ENCODE measurements around the gene CHST11. TPM values are rescaled to one million over a fixed set of nuclear protein-coding genes. Genes with fewer than 3 reads are reported as not detected.

Gene CHST11
- total RNA-seq, 2 experiments from 2014 or later, result 39.3 to 45.3 TPM

DNA sequence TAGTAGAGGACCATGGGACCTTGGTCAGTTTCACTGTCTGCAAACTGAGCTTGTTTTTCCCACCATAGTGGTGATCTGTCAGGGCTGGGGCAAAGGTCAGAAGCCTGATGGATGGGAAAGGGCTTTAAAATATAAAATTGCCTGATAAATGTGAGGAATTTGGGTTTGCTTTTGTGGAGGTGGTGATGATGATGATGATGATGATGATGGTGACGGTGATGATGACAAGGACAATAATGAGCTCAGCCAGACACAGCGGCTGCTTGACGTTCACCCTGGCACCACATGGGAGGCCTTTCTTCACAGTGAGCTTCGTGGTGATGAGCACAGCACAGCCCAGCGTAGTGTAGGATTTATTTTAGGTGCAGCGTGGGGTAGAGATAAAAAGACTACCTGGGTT is 257.6 kb downstream of the CHST11 start:
- Mint-ChIP-seq H3K27ac (no peak overlapping the region), H3K4me3 (no peak overlapping the region), H3K36me3 (ENCODE audit: low read depth) (no peaks in the 10 kb centered on the region), H3K4me1 (ENCODE audit: low read depth) (peaks cover 21% of the 10 kb centered on the region), H3K9me3 (no peaks in the 10 kb centered on the region), H3K27me3 (ENCODE audit: low read depth) (no peaks in the 10 kb centered on the region)
- intact Hi-C loops (cut with micrococcal nuclease), result no loop called here
- CTCF ChIA-PET, result no interaction called here
- DNase-seq, result no peak

DNA sequence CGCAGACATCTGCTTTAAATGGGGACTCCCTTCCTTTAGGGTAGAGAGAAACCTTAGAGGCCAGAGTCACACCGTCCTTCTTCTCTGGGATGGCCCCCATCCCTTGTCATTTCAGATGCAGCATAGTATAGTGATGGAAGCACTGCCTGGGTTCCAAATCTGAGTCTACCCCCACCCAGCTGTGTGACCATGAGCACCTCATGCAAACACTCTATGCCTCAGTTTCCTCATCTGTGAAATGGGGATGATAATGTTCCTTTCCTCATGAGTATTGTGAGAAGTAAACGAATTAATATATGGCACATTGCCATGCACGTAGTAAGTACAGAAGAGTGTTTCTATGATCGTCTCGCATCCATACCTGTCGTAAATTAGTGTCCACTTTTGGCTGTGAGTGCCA is 259.4 kb downstream of the CHST11 start:
- intact Hi-C loops (cut with micrococcal nuclease), result no loop called here
- CTCF ChIA-PET, result no interaction called here
- DNase-seq, result no peak
- H3K4me1 Mint-ChIP-seq (ENCODE audit: low read depth), result peaks cover 24% of the 10 kb centered on the region
- no peaks in the 10 kb centered on the region for H3K9me3 Mint-ChIP-seq
- no peaks in the 10 kb centered on the region for H3K27me3 Mint-ChIP-seq (ENCODE audit: low read depth)
- H3K4me3 Mint-ChIP-seq, result no peak overlapping the region
- H3K27ac Mint-ChIP-seq, result no peak overlapping the region
- no peaks in the 10 kb centered on the region for H3K36me3 Mint-ChIP-seq (ENCODE audit: low read depth)

DNA sequence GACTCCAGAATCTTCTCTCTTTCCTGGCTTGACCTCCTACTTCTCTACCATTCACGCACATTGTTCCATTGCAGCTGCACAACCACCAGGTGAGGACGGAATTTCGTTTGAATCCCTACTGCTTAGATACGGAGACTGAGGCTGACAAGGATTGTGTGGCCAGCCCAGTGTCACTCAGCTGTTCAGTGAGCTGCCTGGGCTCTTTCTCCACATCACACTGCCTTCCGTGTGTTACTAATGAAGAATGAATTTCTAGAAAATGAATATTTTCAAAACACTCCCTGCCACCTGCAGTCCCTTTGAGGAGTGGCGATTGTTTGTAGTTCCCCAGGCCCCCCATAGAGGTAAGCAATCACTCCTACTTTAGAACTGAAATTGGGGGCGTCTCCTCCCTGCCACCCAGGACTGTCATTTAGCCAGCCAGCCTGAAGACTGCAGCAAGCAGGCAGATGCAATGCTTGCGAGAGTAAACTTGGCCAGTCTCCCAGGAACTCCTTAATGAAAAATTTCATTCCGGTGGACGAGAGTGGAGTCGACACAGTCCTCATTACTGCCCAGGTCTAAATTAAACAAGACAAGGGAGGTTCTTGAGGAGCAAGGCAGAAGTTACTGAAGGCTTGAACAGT is 261.7 kb downstream of the CHST11 start:
- no peak overlapping the region for H3K4me3 Mint-ChIP-seq
- DNase-seq, result no peak
- H3K27me3 Mint-ChIP-seq (ENCODE audit: low read depth), result no peaks in the 10 kb centered on the region
- H3K27ac Mint-ChIP-seq, result no peak overlapping the region
- intact Hi-C loops (cut with micrococcal nuclease), result no loop called here
- CTCF ChIA-PET, result no interaction called here
- H3K36me3 Mint-ChIP-seq (ENCODE audit: low read depth), result no peaks in the 10 kb centered on the region
- H3K9me3 Mint-ChIP-seq, result no peaks in the 10 kb centered on the region
- H3K4me1 Mint-ChIP-seq (ENCODE audit: low read depth), result peaks cover 39% of the 10 kb centered on the region

DNA sequence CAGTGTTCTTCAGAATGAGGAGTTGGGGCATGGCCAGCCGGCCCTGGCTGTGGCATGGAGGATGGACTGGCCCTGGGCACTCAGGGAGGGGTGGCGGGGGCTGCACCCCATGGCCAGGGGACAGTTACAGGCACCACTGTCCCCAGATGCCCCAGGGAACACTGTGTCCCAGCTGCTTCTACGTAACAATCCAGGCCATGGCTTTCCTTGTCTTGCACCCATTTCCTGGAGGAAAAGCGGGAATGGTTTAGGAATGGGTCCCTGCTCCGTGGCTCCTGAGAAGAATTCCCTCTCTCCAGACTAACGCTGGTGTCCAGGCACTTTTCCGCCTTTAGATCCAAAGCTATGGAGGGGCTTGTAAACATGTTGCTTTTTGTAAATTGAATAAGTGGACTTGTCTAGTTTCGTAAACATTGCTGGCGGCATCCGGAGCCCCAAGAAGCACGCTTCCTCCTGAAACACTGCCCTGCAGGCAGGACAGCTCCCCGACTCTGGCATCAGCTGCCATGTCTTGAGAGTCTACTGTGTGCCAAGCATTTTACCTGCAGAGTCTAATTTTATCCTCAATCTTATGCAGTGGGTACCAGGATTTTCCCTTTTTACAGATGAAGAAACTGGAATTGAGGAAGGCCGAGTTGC is 263.1 kb downstream of the CHST11 start:
- H3K4me3 Mint-ChIP-seq, result peak overlapping the region; percentile 70
- H3K36me3 Mint-ChIP-seq (ENCODE audit: low read depth), result no peaks in the 10 kb centered on the region
- no peaks in the 10 kb centered on the region for H3K9me3 Mint-ChIP-seq
- peak overlapping the region; percentile 79 for H3K27ac Mint-ChIP-seq
- CTCF ChIA-PET, result interaction anchor here (1.1 to 1.3 kb wide), 2 partner anchors 17 to 338 kb away, joined by 4 to 5 read pairs; no protein-coding TSS in a partner anchor
- intact Hi-C loops (cut with micrococcal nuclease), result loop anchor here (1.0 to 2.0 kb wide), 5 partner anchors 25 to 49 kb away; no protein-coding TSS in a partner anchor
- peaks cover 36% of the 10 kb centered on the region for H3K4me1 Mint-ChIP-seq (ENCODE audit: low read depth)
- H3K27me3 Mint-ChIP-seq (ENCODE audit: low read depth), result no peaks in the 10 kb centered on the region
- DNase-seq, result no peak

DNA sequence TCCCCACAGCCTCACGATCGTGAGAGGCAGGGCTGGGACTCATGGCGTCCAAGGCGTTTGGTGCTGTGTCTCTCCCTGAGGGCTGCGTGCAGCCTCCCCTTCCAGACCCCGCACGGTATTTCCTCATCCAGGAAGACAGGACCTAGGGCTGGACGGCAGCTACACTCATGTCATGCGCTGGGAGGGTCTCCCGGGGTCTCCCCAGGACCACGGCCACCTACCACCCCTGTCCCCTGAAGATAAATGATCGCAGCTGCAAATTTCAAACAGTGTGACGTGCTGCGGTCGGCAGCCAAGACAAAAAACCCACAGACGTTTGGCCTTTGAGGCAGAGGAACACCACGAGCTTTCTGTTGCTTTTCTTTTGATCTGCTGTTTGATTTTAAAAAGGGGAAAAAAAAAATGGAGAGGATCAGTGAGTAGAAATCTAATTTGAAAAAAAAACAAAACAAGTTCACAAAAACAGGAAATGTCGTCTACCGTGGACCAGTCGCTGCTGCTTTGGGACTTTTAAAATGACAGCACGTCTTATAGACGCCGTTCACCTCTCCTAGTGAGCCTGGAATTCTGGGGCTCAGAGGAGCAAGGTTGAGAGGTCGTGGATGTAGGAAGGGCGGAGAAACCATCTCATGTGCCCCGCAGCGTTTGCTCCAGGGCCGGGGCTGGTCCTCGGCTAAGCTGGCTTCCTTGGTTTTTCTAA is 263.7 kb downstream of the CHST11 start:
- CTCF ChIA-PET, result interaction anchor here (1.1 to 1.3 kb wide), 3 partner anchors 15 to 339 kb away, joined by 3 to 5 read pairs (median 4); no protein-coding TSS in a partner anchor
- Mint-ChIP-seq H3K36me3 (ENCODE audit: low read depth) (no peaks in the 10 kb centered on the region), H3K9me3 (no peaks in the 10 kb centered on the region), H3K4me1 (ENCODE audit: low read depth) (peaks cover 35% of the 10 kb centered on the region), H3K27ac (peak overlapping the region; percentile 79), H3K27me3 (ENCODE audit: low read depth) (no peaks in the 10 kb centered on the region), H3K4me3 (peak overlapping the region; percentile 70)
- DNase-seq, result peak; percentile 81
- intact Hi-C loops (cut with micrococcal nuclease), result loop anchor here (1.0 to 2.0 kb wide), 5 partner anchors 25 to 50 kb away; no protein-coding TSS in a partner anchor

DNA sequence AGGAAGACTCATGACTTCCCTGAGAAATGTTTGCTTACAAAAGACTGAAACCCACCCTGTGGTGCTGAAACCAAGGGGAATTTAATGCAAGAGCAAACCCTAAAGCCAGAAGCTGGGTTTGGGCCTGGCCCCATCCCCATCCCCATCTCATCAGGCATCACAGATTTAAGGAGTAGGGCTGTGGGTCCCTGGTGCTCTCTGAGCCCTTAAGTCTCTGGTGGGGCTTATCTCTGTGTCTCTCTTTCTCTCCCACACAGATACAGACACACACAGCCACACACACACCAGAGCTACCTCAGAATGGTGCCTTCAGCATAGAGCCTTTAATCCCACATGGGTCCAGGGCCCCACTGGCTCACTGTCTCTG is 264.3 kb downstream of the CHST11 start:
- Mint-ChIP-seq H3K36me3 (ENCODE audit: low read depth) (no peaks in the 10 kb centered on the region), H3K27ac (peak overlapping the region; percentile 79), H3K27me3 (ENCODE audit: low read depth) (no peaks in the 10 kb centered on the region), H3K4me3 (peak overlapping the region; percentile 70), H3K4me1 (ENCODE audit: low read depth) (peaks cover 32% of the 10 kb centered on the region), H3K9me3 (no peaks in the 10 kb centered on the region)
- CTCF ChIA-PET, result interaction anchor here (1.1 to 1.3 kb wide), 3 partner anchors 15 to 339 kb away, joined by 3 to 5 read pairs (median 4); no protein-coding TSS in a partner anchor
- DNase-seq, result no peak
- intact Hi-C loops (cut with micrococcal nuclease), result loop anchor here (2.0 kb wide), 3 partner anchors 26 to 50 kb away; no protein-coding TSS in a partner anchor

DNA sequence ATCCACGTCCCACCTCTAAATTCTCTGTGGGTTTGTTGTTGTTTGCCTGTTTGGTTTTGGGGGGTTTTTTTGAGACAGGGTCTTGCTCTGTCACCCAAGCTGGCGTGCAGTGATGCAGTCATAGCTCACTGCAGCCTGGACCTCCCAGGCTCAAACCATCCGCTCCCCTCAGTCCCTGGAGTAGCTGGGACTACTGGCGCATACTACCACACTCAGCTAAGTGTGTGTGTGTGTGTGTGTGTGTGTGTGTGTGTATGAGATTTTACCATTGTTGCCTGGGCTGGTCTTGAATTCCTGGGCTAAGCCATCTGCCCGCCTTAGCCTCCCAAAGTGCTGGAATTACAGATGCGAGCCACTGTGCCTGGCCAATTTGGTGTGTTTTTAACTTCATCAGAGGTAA is 265.2 kb downstream of the CHST11 start:
- H3K36me3 Mint-ChIP-seq (ENCODE audit: low read depth), result no peaks in the 10 kb centered on the region
- H3K4me1 Mint-ChIP-seq (ENCODE audit: low read depth), result peaks cover 32% of the 10 kb centered on the region
- H3K27me3 Mint-ChIP-seq (ENCODE audit: low read depth), result no peaks in the 10 kb centered on the region
- peak overlapping the region; percentile 32 for H3K27ac Mint-ChIP-seq
- no peaks in the 10 kb centered on the region for H3K9me3 Mint-ChIP-seq
- intact Hi-C loops (cut with micrococcal nuclease), result loop anchor here (2.0 kb wide), 3 partner anchors 25 to 51 kb away; no protein-coding TSS in a partner anchor
- CTCF ChIA-PET, result no interaction called here
- H3K4me3 Mint-ChIP-seq, result peak overlapping the region; percentile 12
- no peak for DNase-seq

DNA sequence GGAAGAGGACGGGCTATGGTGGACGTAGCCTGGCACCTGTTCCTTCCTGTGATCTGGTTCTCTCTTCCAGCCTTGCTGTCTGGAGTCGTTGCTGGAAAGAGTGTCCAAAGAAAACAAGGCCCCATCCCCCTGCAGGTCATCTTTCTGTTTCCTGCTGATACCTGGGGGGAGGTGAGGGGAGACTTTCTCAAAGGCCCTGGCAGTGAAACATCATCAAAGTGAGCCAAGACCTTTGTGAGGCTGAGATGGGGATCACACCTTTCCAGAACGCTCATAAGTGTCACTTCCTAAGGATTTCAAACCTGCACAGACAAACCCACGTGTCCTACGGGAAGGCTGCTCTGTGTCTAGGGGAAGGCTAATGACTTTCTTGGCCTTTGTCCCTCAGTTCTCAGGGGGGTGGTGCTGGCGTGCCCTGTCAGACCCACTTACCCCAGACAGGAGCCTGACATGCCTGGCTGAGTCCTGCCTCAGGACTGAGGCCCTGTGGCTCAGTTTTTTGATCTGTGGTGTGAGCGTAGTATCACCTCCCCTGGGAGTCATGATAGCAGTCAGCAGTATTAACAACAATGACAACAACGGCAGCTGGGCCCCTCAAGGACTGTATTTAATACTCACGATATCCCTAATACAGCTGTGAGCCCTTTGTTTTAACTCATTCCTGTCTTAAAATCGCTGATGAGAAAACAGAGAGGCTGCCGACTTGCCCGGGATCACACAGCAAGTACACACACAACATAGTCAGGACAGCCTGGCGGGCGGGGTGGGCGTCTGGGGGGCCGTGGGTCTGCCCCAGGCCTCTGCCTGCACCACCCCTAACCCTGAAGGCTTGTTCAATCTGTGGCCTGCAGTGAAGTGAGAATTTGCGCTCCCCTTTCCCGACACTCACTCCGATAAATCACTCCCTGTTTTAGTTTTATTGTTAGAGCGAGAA is 266.1 kb downstream of the CHST11 start:
- no peak overlapping the region for H3K4me3 Mint-ChIP-seq
- no peak for DNase-seq
- H3K9me3 Mint-ChIP-seq, result no peaks in the 10 kb centered on the region
- H3K27ac Mint-ChIP-seq, result no peak overlapping the region
- H3K27me3 Mint-ChIP-seq (ENCODE audit: low read depth), result no peaks in the 10 kb centered on the region
- intact Hi-C loops (cut with micrococcal nuclease), result no loop called here
- CTCF ChIA-PET, result no interaction called here
- H3K4me1 Mint-ChIP-seq (ENCODE audit: low read depth), result peaks cover 32% of the 10 kb centered on the region
- H3K36me3 Mint-ChIP-seq (ENCODE audit: low read depth), result no peaks in the 10 kb centered on the region

DNA sequence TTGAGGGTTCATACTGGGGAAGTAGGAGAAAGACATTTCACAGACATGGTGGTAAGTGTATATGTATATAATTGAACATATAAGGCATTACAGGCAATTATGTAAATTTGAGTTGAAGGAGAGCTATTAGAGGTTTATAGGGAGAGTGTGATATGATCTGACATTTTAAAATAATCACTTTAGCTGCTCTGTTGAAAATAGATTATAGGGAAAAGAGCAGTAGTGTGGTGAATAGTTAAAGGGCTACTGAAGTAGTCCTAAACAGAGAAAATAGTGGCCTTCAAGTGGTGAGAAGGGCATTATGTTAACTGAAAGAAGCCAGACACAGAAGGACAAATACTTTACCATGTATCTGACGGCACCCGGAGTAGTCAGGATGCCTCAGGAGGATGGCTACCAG is 267.1 kb downstream of the CHST11 start:
- H3K36me3 Mint-ChIP-seq (ENCODE audit: low read depth), result peaks cover 2% of the 10 kb centered on the region
- H3K27ac Mint-ChIP-seq, result no peak overlapping the region
- no peaks in the 10 kb centered on the region for H3K9me3 Mint-ChIP-seq
- no peak overlapping the region for H3K4me3 Mint-ChIP-seq
- no peaks in the 10 kb centered on the region for H3K27me3 Mint-ChIP-seq (ENCODE audit: low read depth)
- intact Hi-C loops (cut with micrococcal nuclease), result no loop called here
- H3K4me1 Mint-ChIP-seq (ENCODE audit: low read depth), result peaks cover 32% of the 10 kb centered on the region
- DNase-seq, result no peak
- CTCF ChIA-PET, result interaction anchor here (0.6 kb wide), 1 partner anchor 299 kb away, joined by 3 read pairs; no protein-coding TSS in a partner anchor

DNA sequence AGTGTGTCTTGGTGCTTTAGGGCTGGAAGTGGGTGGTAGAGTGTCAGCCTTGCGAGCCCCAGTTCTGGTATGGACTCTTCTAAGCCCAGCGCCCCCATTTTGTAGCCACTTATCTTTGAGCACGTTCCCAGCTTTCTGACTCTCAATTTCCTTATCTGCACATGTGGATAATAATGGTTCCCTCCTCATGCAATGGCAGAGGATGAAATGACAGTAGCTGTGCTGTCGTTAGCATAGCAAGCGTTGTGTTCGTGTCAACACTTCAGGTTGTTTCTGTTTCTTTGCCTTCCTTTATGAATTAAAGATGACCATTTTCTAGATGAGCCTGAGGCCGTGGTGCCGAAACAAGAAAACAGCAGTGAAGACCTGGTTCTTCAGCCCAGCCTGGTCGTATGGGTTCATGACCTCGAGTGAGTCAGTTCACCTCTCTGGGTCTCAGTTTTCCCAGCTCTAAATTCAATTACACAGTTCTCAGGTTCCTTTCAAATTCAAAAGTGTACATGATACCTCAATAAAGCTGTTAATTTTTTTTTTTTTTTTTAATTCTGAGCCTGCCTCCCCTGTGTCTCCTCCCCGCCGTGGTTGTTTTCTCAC is 268.3 kb downstream of the CHST11 start:
- H3K4me1 Mint-ChIP-seq (ENCODE audit: low read depth), result peaks cover 29% of the 10 kb centered on the region
- H3K27ac Mint-ChIP-seq, result no peak overlapping the region
- no peak overlapping the region for H3K4me3 Mint-ChIP-seq
- no peak for DNase-seq
- intact Hi-C loops (cut with micrococcal nuclease), result no loop called here
- H3K9me3 Mint-ChIP-seq, result no peaks in the 10 kb centered on the region
- H3K36me3 Mint-ChIP-seq (ENCODE audit: low read depth), result peaks cover 2% of the 10 kb centered on the region
- CTCF ChIA-PET, result interaction anchor here (1.0 to 1.6 kb wide), 2 partner anchors 12 to 84 kb away, joined by 3 to 4 read pairs; no protein-coding TSS in a partner anchor
- H3K27me3 Mint-ChIP-seq (ENCODE audit: low read depth), result no peaks in the 10 kb centered on the region

DNA sequence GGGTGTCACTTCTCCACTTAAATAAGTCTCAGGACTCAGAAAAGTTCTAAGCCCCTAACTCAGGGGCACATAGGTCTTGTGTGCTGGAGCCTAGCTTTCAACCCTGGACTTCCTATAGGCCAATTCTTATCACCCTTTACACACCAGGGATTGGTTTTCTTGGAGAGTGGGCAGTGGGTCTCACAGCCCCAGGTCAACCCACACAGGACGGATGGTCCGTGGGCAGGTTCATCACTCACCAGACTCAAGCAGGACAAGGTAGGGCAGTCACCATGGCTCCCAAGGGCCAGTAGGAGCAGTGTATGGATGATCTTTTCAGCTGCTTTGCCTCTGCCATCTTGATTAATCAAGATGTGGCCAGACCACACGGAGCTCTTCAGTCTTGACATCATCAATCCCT is 268.9 kb downstream of the CHST11 start:
- Mint-ChIP-seq H3K9me3 (no peaks in the 10 kb centered on the region), H3K27me3 (ENCODE audit: low read depth) (no peaks in the 10 kb centered on the region), H3K36me3 (ENCODE audit: low read depth) (peaks cover 2% of the 10 kb centered on the region), H3K4me3 (no peak overlapping the region), H3K4me1 (ENCODE audit: low read depth) (peaks cover 24% of the 10 kb centered on the region), H3K27ac (no peak overlapping the region)
- DNase-seq, result no peak
- CTCF ChIA-PET, result interaction anchor here (1.0 to 1.6 kb wide), 3 partner anchors 12 to 84 kb away, joined by 3 to 6 read pairs (median 4); no protein-coding TSS in a partner anchor
- intact Hi-C loops (cut with micrococcal nuclease), result no loop called here
